NCI-H146 treated with DMSO at 0.1 percent for 48 hours (cell line): ENCODE results near the gene CDX1.

ENCODE experiments used
- DNase-seq: peaks from one replicate; lab custom pipeline; 2025; ENCODE audit not compliant: unreplicated experiment; lab: John Stamatoyannopoulos, UW

The CDX1 gene

DNA sequence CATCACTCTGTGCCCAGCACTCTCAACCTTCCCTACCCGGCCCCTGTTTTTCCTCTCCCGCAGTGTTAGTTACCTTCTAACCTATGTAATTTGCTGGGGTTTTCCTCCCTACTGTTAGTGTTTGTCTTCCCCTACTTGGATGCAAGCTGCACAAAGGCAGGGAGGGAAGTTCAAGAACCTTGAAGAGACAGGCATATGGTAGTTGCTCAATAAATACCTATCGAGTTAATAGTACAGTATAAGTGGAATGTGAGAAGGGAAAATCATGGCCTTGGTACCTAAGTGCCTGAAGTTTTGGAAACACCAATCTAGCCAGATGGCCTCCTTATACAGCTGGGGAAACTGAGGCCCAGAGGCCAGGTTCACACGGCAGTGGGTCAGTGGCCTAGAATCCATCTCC lies 35.1 kb upstream of the CDX1 start:
- no peak for DNase-seq

GRCh38 chr5:150131978-150132694 lies 34.4 kb upstream of the CDX1 start:
- DNase-seq, result no peak

- DNase-seq, result no peak
Measured at GRCh38 chr5:150132740-150133139, 33.8 kb upstream of the CDX1 start.

- no peak for DNase-seq
Measured at GRCh38 chr5:150133581-150134197, 32.9 kb upstream of the CDX1 start.

GRCh38 chr5:150134198-150134588 lies 32.4 kb upstream of the CDX1 start:
- no peak for DNase-seq

- DNase-seq, result no peak
Measured at GRCh38 chr5:150135557-150136304, 30.8 kb upstream of the CDX1 start.

DNA sequence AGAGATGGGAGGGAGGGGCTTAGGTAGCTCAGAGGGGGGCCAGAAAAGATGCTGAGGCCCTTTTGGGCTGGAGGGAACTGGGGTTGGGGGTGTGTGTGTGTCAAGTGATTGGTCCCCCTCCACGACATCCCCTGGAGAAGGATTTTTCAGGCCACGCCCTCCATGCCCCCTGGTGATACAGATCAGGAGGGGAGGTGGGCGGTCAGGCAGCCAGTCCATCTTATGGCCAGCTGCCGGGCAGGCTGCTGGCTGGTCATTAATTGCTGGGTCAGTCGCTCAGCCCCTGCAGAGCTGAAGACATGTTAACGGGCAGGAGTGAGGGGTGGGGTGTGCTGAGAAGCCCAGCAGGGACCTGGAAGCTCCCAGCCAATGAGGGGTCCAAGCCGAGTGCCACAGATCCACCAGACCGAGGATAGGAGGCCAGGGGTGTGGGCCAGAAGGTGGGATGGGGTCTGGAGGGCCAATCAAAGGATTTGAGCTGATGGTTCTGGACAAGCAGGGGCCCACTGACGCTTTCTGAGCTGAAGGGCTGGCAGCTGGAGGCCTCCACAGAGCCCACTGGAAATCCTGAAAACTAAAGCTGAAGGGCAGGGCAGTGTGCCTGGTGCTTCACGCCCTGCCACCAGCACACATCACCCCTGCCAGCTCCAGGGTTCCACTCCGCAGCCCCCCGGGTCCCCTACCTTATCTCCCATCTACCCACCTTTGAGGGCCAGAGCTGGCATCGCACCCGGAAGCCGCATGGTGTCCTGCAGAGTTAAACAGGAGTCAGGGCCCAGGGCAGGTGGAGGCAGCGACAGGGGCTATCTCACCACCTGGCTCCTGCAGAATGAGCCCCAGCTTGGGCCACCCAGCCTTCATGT lies 30.0 kb upstream of the CDX1 start:
- DNase-seq, result no peak

GRCh38 chr5:150137168-150137957 lies 29.2 kb upstream of the CDX1 start:
- DNase-seq, result no peak

DNA sequence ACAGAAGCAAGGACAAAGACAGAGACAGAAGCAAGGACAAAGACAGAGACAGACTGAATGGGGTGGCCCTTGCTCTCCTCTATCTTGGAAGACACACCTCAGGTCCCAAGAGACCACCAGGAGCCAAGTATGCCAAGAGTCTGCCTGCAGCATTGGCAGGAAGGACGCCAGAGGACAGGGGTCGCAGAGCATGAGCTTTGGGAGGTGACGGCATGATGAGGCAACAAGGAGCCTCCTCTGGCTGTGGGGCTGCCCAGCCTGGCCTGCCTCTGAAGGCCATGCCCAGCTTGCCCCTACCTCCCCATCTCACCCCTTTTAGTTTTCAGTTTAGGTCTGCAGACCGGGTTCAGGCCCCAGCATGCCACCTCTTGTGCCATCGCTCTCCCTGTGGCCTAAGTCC lies 28.6 kb upstream of the CDX1 start:
- no peak for DNase-seq

GRCh38 chr5:150138551-150139265 lies 27.9 kb upstream of the CDX1 start:
- no peak for DNase-seq

DNA sequence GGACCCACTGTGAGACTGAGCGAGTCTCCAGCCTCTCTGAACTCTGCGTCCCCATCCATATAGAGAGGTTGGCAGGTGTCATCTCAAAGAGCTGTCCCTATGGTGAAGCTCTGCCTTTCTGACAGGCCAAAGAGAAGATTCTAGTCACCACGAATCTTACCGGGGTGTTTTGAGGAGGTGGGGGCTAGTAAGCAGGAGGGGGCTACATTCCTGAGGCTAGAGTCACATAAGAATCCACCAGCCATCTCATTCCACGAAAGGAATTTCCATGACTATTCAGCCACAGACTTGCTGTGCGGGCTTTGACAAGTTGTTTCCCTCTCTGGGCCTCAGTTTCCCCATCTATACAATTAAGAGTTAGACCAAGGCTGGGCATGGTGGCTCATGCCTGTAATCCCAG lies 27.2 kb upstream of the CDX1 start:
- no peak for DNase-seq

DNA sequence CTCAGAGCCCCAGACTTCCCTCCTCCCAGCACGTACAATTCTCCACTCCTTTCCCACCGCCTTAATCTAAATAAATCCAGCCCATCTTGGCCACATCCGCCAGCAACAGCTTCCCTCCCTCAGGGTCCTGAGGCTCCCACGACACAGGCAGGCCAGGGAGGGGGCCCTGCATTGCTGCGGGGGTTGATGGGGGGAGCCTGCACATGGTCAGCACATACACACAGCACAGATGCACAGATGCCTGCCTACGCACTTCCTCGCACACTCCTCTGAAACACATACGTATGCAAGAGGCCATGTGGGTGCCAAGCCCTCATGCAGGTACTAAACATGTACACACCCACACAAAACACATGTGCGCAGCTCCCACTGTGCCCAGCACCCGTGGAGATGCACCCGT lies 25.7 kb upstream of the CDX1 start:
- no peak for DNase-seq

- DNase-seq, result no peak
Measured at GRCh38 chr5:150141544-150142184, 24.9 kb upstream of the CDX1 start.

DNA sequence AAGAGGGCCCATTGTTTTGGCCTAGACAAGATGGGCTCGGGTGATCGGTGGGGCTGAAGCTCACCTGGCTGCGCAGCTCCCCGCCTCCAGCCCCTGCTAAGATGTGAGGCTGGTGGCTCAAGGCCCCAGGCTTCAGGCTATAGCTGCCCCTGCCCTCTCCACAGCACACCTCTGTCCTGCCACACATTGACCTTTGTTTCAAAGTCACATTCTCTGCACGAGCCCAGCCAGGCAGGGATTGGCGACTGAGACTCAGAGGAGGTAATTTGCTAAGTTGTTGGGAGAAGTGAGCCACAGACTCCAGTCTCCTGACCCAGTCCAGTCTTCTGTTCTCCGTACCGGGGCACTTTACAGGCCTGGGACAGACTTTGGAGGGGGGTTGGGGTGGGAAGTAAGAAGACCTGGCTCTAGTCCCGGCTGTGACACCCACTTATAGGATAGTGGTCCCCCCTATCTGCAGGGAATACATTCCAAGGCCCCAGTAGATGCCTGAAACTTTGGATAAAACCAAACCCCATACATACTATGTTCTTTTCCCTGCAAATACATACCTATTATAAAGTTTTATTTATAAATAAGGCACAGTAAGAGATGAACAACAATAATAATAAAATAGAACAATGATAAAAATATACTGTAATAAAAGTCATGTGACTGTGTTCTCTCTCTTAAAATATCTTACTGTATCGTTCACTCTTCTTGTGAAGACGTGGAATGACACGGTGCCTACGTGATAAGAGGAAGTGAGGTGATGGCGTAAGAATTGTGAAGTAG lies 24.2 kb upstream of the CDX1 start:
- no peak for DNase-seq

GRCh38 chr5:150142959-150143349 lies 23.6 kb upstream of the CDX1 start:
- no peak for DNase-seq

DNA sequence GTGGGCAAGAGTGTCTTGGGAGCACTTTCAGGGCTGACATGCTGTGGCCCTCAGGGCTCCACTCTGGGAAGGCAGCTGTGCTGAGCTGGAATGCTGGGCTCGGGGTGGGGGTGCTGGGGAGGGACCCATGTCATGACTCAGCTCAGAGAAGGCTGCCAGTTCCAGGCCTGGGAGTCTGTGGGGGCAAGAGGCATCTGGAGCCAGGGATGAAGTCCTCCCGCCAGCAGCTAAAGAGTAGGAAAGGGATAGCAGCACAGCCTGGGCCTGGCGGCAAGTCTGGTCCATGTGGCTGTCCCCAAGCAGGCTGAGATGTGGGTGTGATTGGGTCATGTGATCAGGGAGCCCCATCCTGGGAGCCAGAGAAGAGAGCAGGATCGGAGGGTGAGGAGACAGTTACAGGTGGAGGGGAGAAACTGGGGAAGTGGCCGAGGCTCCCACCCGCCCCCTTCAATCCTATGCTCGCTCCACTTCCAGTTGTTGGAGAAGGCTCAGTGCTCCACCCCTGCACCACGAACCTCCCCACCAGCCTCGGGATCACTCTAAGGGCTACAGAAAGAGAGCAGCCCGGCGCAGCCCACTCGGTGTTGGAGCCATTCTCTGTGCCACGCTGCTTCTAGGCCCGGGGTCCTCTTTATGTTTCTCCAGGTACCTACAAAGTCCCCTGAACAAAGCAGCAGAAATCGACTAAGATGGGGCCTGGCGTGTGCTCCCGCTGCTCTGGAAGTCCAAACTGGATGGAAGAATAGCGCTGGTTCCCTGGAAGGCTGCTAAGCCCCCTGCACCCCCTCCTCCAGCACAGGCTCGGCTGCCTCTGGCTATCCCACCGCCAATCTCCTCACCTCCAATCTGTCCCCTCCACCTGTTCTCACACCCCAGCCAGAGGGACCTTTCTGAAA lies 23.0 kb upstream of the CDX1 start:
- no peak for DNase-seq

GRCh38 chr5:150144246-150144801 lies 22.3 kb upstream of the CDX1 start:
- no peak for DNase-seq
